G401.6 (cell line): ENCODE data around the gene PRPF38B.
"Not testable (repeated sequence)": the region's sequence is repeated elsewhere in the genome, so short reads cannot be mapped to it uniquely, and the experiment has no call there.

ENCODE experiments used
- FAIRE-seq: peaks from 2 replicates; lab custom pipeline; 2012; peaks lifted over from hg19 to GRCh38; lab: Jason Lieb, UNC

PRPF38B gene

GRCh38 chr1:108691942-108692723, at the start of gene PRPF38B:
Gene PRPF38B, plus strand, starts transcription at chr1:108692310. Its CDS starts 282 bp downstream, at chr1:108692592.
- peak; percentile 90 for FAIRE-seq

GRCh38 chr1:108643492-108644335, 48.4 kb upstream of the PRPF38B start:
- FAIRE-seq: peak; percentile 37

GRCh38 chr1:108644984-108645383, 47.1 kb upstream of the PRPF38B start:
- no peak for FAIRE-seq

- FAIRE-seq: no peak
Observed at GRCh38 chr1:108645564-108646184, 46.4 kb upstream of the PRPF38B start.

- no peak for FAIRE-seq
Observed at GRCh38 chr1:108646265-108646647, 45.9 kb upstream of the PRPF38B start.

- FAIRE-seq: no peak
Observed at GRCh38 chr1:108646648-108647269, 45.4 kb upstream of the PRPF38B start.

GRCh38 chr1:108653431-108654105, 38.5 kb upstream of the PRPF38B start:
- FAIRE-seq: no peak

GRCh38 chr1:108657356-108658080, 34.6 kb upstream of the PRPF38B start:
- FAIRE-seq: no peak

GRCh38 chr1:108661030-108661609, 31.0 kb upstream of the PRPF38B start, which contains the start of gene HENMT1:
Gene HENMT1, minus strand, starts transcription at chr1:108661093. Its CDS starts 1,209 bp downstream, at chr1:108659884.
- no peak for FAIRE-seq

- FAIRE-seq: no peak
Observed at GRCh38 chr1:108663074-108663473, 29.0 kb upstream of the PRPF38B start.

- FAIRE-seq: no peak
Observed at GRCh38 chr1:108664481-108664880, 27.6 kb upstream of the PRPF38B start.

GRCh38 chr1:108665067-108665466, 27.0 kb upstream of the PRPF38B start:
- FAIRE-seq: no peak

GRCh38 chr1:108665771-108666170, 26.3 kb upstream of the PRPF38B start:
- FAIRE-seq: no peak

- FAIRE-seq: not testable (repeated sequence)
Observed at GRCh38 chr1:108667422-108667821, 24.7 kb upstream of the PRPF38B start.

- FAIRE-seq: no peak
Observed at GRCh38 chr1:108668777-108669176, 23.3 kb upstream of the PRPF38B start.

- no peak for FAIRE-seq
Observed at GRCh38 chr1:108669679-108670078, 22.4 kb upstream of the PRPF38B start.

- no peak for FAIRE-seq
Observed at GRCh38 chr1:108670131-108670773, 21.9 kb upstream of the PRPF38B start.

GRCh38 chr1:108671143-108671542, 21.0 kb upstream of the PRPF38B start:
- no peak for FAIRE-seq

- no peak for FAIRE-seq
Observed at GRCh38 chr1:108678706-108679105, 13.4 kb upstream of the PRPF38B start.

GRCh38 chr1:108679586-108680213, 12.4 kb upstream of the PRPF38B start:
- no peak for FAIRE-seq
